Trophoblast cell (in vitro differentiated cells and primary cell): Measurements from ENCODE around the gene LHPP.

ENCODE experiments used
- DNase-seq, 2 donors: peaks; one replicate each; pipeline ENCODE4 v3.0.0-alpha.2; 2016
- H2AFZ ChIP-seq: 2 replicates; pipeline ENCODE4 v1.6.1; 2013; ENCODE audit warnings: low read length, moderate library complexity, mild to moderate bottlenecking; ENCODE audit not compliant: insufficient read depth, poor library complexity
- H2AK5ac ChIP-seq: 2 replicates; pipeline ENCODE4 v1.6.1; 2013; ENCODE audit warnings: mild to moderate bottlenecking, low read length
- H2BK120ac ChIP-seq: 2 replicates; pipeline ENCODE4 v1.6.1; 2013; ENCODE audit warnings: low read length, mild to moderate bottlenecking, moderate library complexity; ENCODE audit not compliant: insufficient read depth, poor library complexity
- H2BK12ac ChIP-seq: 2 replicates; pipeline ENCODE4 v1.6.1; 2013; ENCODE audit warnings: mild to moderate bottlenecking, low read length, moderate library complexity
- H2BK5ac ChIP-seq: 2 replicates; pipeline ENCODE4 v1.6.1; 2013; ENCODE audit warnings: low read length, low read depth, moderate library complexity, mild to moderate bottlenecking; ENCODE audit not compliant: poor library complexity
- H3K14ac ChIP-seq: 2 replicates; pipeline ENCODE4 v1.6.1; 2013; ENCODE audit warnings: mild to moderate bottlenecking, low read length
- H3K18ac ChIP-seq: 2 replicates; pipeline ENCODE4 v1.6.1; 2013; ENCODE audit warnings: mild to moderate bottlenecking, low read length
- H3K23ac ChIP-seq: 2 replicates; pipeline ENCODE4 v1.6.1; 2013; ENCODE audit warnings: low read length
- H3K27ac ChIP-seq: 2 replicates; pipeline ENCODE4 v1.5.1; 2013; ENCODE audit warnings: low read depth, mild to moderate bottlenecking, inconsistent platforms, low read length, moderate library complexity
- H3K27me3 ChIP-seq: 2 replicates; pipeline ENCODE4 v1.6.1; 2013; ENCODE audit warnings: inconsistent platforms, mild to moderate bottlenecking, low read length, moderate library complexity; ENCODE audit not compliant: insufficient read depth
- H3K36me3 ChIP-seq, 2 experiments: 1 replicate in 1 of 2; 2 replicates in 1 of 2; pipeline ENCODE4 v1.6.1; 2013; ENCODE audit warnings: low read length in 2 of 2, mild to moderate bottlenecking in 2 of 2, moderate library complexity in 1 of 2; ENCODE audit not compliant: insufficient read depth in 2 of 2, control insufficient read depth in 1 of 2
- H3K4ac ChIP-seq: 2 replicates; pipeline ENCODE4 v1.6.1; 2013; ENCODE audit warnings: low read depth, mild to moderate bottlenecking, low read length, moderate library complexity
- H3K4me1 ChIP-seq, 2 experiments: 1 replicate in 1 of 2; 2 replicates in 1 of 2; pipeline ENCODE4 v1.6.1; 2013; ENCODE audit warnings: low read length in 2 of 2, mild to moderate bottlenecking in 2 of 2, moderate library complexity in 1 of 2; ENCODE audit not compliant: insufficient read depth in 2 of 2, control insufficient read depth in 1 of 2
- H3K4me2 ChIP-seq: 2 replicates; pipeline ENCODE4 v1.6.1; 2013; ENCODE audit warnings: inconsistent platforms, mild to moderate bottlenecking, low read length, moderate library complexity
- H3K4me3 ChIP-seq: 2 replicates; pipeline ENCODE4 v1.5.1; 2013; ENCODE audit warnings: mild to moderate bottlenecking, low read depth, low read length, inconsistent platforms
- H3K79me1 ChIP-seq: one replicate; pipeline ENCODE4 v1.6.1; 2013; ENCODE audit warnings: low read length
- H3K79me2 ChIP-seq: 2 replicates; pipeline ENCODE4 v1.6.1; 2013; ENCODE audit warnings: low read length, mild to moderate bottlenecking; ENCODE audit not compliant: control insufficient read depth, insufficient read depth, poor library complexity
- H3K9ac ChIP-seq: 2 replicates; pipeline ENCODE4 v1.6.1; 2013; ENCODE audit warnings: mild to moderate bottlenecking, low read length
- H3K9me3 ChIP-seq: 2 replicates; pipeline ENCODE4 v1.6.1; 2013; ENCODE audit warnings: low read depth, mild to moderate bottlenecking, control low read depth, inconsistent platforms, low read length; ENCODE audit not compliant: insufficient read depth
- H4K12ac ChIP-seq: 2 replicates; pipeline ENCODE4 v1.6.1; 2013; ENCODE audit warnings: low read depth, mild to moderate bottlenecking, low read length, moderate library complexity
- H4K8ac ChIP-seq: 2 replicates; pipeline ENCODE4 v1.6.1; 2013; ENCODE audit warnings: low read depth, mild to moderate bottlenecking, low read length, moderate library complexity
- H4K91ac ChIP-seq: one replicate; pipeline ENCODE4 v1.6.1; 2013; ENCODE audit warnings: low read depth, mild to moderate bottlenecking, low read length, moderate library complexity
- whole genome bisulfite sequencing: extraction: QIAGEN DNeasy Blood & Tissue Kit; methylation state at CpG from one replicate; pipeline ENCODE4 v1.1.7; 2013; ENCODE audit warnings: missing lambda C conversion rate; ENCODE audit not compliant: insufficient read length, insufficient coverage; ENCODE audit errors: extremely low coverage; 5-methylcytosine and 5-hydroxymethylcytosine counted together

The LHPP gene

GRCh38 chr10:124632064-124632531, 170.5 kb downstream of the LHPP start:
- Histone ChIP-seq H3K27me3 (no peaks in the 10 kb centered on the region), H2BK12ac (no peak overlapping the region), H3K18ac (no peak overlapping the region), H3K23ac (no peak overlapping the region), H3K4me1 (peaks cover 3 to 9% of the 10 kb centered on the region in 2 experiments), H3K79me1 (no peaks in the 10 kb centered on the region), H3K14ac (no peak overlapping the region), H3K27ac (no peak overlapping the region), H2BK5ac (no peak overlapping the region), H2BK120ac (no peak overlapping the region), H3K4me3 (no peak overlapping the region), H2AFZ (no peak overlapping the region), H3K4me2 (no peak overlapping the region), H3K79me2 (no peaks in the 10 kb centered on the region), H3K4ac (no peak overlapping the region), H3K9ac (no peak overlapping the region), H4K12ac (no peak overlapping the region), H2AK5ac (no peak overlapping the region), H3K36me3 (no peaks in the 10 kb centered on the region), H4K91ac (no peak overlapping the region), H3K9me3 (peaks cover 8% of the 10 kb centered on the region), H4K8ac (no peak overlapping the region)
- no CpG with 5 or more reads among the region's 19 CpGs for WGBS
- DNase-seq: peak; percentile 33 to 34

- Histone ChIP-seq H3K18ac (no peak overlapping the region), H3K9me3 (peaks cover 8% of the 10 kb centered on the region), H3K27me3 (no peaks in the 10 kb centered on the region), H3K79me2 (no peaks in the 10 kb centered on the region), H2BK12ac (no peak overlapping the region), H3K14ac (no peak overlapping the region), H3K4me3 (no peak overlapping the region), H2AFZ (no peak overlapping the region), H3K23ac (no peak overlapping the region), H3K36me3 (no peaks in the 10 kb centered on the region), H4K12ac (no peak overlapping the region), H3K4me1 (peaks cover 0 to 7% of the 10 kb centered on the region in 2 experiments), H2BK120ac (no peak overlapping the region), H4K8ac (no peak overlapping the region), H2BK5ac (no peak overlapping the region), H3K4ac (no peak overlapping the region), H3K9ac (no peak overlapping the region), H3K27ac (no peak overlapping the region), H2AK5ac (no peak overlapping the region), H3K79me1 (no peaks in the 10 kb centered on the region), H4K91ac (no peak overlapping the region), H3K4me2 (no peak overlapping the region)
- peak in 1 of 2 donors; percentile 23 for DNase-seq
- WGBS: no CpG with 5 or more reads among the region's 10 CpGs
Measured at GRCh38 chr10:124632566-124632965, 170.9 kb downstream of the LHPP start.

DNA sequence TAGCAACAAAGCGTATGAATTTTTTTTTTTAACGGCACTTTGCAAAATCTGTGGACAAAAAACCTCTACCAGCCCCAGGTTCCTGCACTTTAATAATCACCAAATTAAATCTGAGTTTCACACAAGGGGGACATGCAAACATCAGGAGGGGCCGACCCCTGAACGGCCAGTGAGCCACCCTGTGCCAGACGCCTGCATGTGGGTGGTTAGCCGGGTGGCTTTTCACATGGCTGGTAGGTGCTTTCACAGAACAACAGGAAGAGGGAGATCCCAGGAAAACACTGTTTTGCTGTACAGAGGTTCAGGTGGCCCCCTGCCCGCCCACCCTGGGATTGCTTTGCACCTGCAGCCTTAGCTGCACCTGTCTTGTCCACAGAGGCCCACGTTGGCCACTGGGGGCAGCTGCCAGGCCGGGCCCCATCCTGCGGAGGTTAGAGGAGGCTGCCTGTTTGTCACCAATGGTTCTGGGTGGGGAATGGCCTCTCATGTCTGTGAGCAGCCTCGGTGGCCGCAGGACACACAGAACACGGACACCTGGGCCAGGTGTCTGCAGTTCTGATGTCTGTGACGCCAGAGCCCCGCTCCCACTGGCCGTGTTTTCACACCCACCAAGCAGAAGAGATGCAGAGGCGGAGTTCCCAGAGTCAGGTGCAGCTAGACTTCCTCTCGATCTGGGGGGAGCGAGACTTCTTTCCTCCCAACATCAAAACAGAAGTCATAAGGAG, 174.8 kb downstream of the LHPP start:
- H2BK12ac ChIP-seq: no peak overlapping the region
- WGBS: no CpG with 5 or more reads among the region's 19 CpGs
- no peak for DNase-seq
- no peak overlapping the region for H3K23ac ChIP-seq
- peaks cover 4% of the 10 kb centered on the region for H3K79me2 ChIP-seq
- H3K4ac ChIP-seq: no peak overlapping the region
- H4K12ac ChIP-seq: no peak overlapping the region
- H3K9me3 ChIP-seq: peaks cover 4% of the 10 kb centered on the region
- peaks cover 4% of the 10 kb centered on the region for H3K79me1 ChIP-seq
- no peak overlapping the region for H2BK120ac ChIP-seq
- peaks cover 14% of the 10 kb centered on the region in 2 experiments for H3K4me1 ChIP-seq
- no peak overlapping the region for H4K91ac ChIP-seq
- H4K8ac ChIP-seq: no peak overlapping the region
- H3K4me2 ChIP-seq: no peak overlapping the region
- no peaks in the 10 kb centered on the region for H3K27me3 ChIP-seq
- no peak overlapping the region for H3K9ac ChIP-seq
- no peak overlapping the region for H2AK5ac ChIP-seq
- H2BK5ac ChIP-seq: no peak overlapping the region
- H3K18ac ChIP-seq: no peak overlapping the region
- no peak overlapping the region for H3K14ac ChIP-seq
- H3K4me3 ChIP-seq: no peak overlapping the region
- H3K27ac ChIP-seq: no peak overlapping the region
- H3K36me3 ChIP-seq: peaks cover 0 to 3% of the 10 kb centered on the region in 2 experiments
- no peak overlapping the region for H2AFZ ChIP-seq

- Histone ChIP-seq H3K27me3 (no peaks in the 10 kb centered on the region), H2BK120ac (no peak overlapping the region), H4K91ac (no peak overlapping the region), H3K18ac (no peak overlapping the region), H3K4me2 (no peak overlapping the region), H2AFZ (no peak overlapping the region), H3K14ac (no peak overlapping the region), H3K36me3 (peaks cover 0 to 3% of the 10 kb centered on the region in 2 experiments), H3K27ac (no peak overlapping the region), H3K4me1 (peaks cover 15 to 16% of the 10 kb centered on the region in 2 experiments), H4K8ac (no peak overlapping the region), H3K79me1 (peaks cover 4% of the 10 kb centered on the region), H3K9me3 (peaks cover 4% of the 10 kb centered on the region), H3K4ac (no peak overlapping the region), H2BK5ac (no peak overlapping the region), H3K79me2 (peaks cover 4% of the 10 kb centered on the region), H4K12ac (no peak overlapping the region), H3K23ac (no peak overlapping the region), H2AK5ac (no peak overlapping the region), H2BK12ac (no peak overlapping the region), H3K9ac (no peak overlapping the region), H3K4me3 (no peak overlapping the region)
- WGBS: no CpG with 5 or more reads among the region's 14 CpGs
- DNase-seq: no peak
Measured at GRCh38 chr10:124637091-124637700, 175.6 kb downstream of the LHPP start.
